Left renal pelvis (tissue), 4 donors: ENCODE measurements around the gene RAET1L. TPM values are rescaled to one million over a fixed set of nuclear protein-coding genes. Genes with fewer than 3 reads are reported as not detected.
"Not testable (repeated sequence)": the region's sequence is repeated elsewhere in the genome, so short reads cannot be mapped to it uniquely, and the experiment has no call there.

Experiments used
- DNase-seq, 4 donors: peaks; one replicate each; pipeline ENCODE4 v3.0.0-alpha.2; 2013; ENCODE audit warnings: low read depth in 4 of 4, low spot score in 3 of 4
- polyA plus RNA-seq, 4 donors: library from polyadenylated mRNA; unstranded; fragments of 120-200 nt; gene quantifications; one replicate each; pipeline ENCODE4 v1.2.1, GENCODE V29; 2013; ENCODE audit not compliant: insufficient read length in 4 of 4

Gene RAET1L
- polyA plus RNA-seq, 4 donors: not detected

- no peak for DNase-seq
Measured at GRCh38 chr6:150018846-150019580, 6.3 kb downstream of the RAET1L start.

- DNase-seq: not testable (repeated sequence)
Measured at GRCh38 chr6:150017186-150017521, 8.2 kb downstream of the RAET1L start.

- DNase-seq: peak in 2 of 4 donors; percentile 31 to 50
Measured at GRCh38 chr6:150016324-150017185, 8.8 kb downstream of the RAET1L start.

GRCh38 chr6:150015281-150016001, 9.9 kb downstream of the RAET1L start:
- not testable (repeated sequence) for DNase-seq

- not testable (repeated sequence) for DNase-seq
Measured at GRCh38 chr6:150014623-150015280, 10.6 kb downstream of the RAET1L start.

- not testable (repeated sequence) for DNase-seq
Measured at GRCh38 chr6:150013785-150014622, 11.3 kb downstream of the RAET1L start.

GRCh38 chr6:150012846-150013784, 12.2 kb downstream of the RAET1L start:
- DNase-seq: not testable (repeated sequence)

- no peak for DNase-seq
Measured at GRCh38 chr6:150008588-150008987, 16.7 kb downstream of the RAET1L start.

GRCh38 chr6:150006961-150007464, 18.3 kb downstream of the RAET1L start:
- DNase-seq: no peak

- DNase-seq: no peak
Measured at GRCh38 chr6:150005761-150006651, 19.3 kb downstream of the RAET1L start.

GRCh38 chr6:150004783-150005717, 20.3 kb downstream of the RAET1L start:
- peak; percentile 77 to 81 (median 80) for DNase-seq

GRCh38 chr6:150004101-150004782, 21.1 kb downstream of the RAET1L start:
- DNase-seq: no peak

- DNase-seq: not testable (repeated sequence)
Measured at GRCh38 chr6:150003599-150003998, 21.7 kb downstream of the RAET1L start.

- no peak for DNase-seq
Measured at GRCh38 chr6:150002710-150003109, 22.6 kb downstream of the RAET1L start.

- no peak for DNase-seq
Measured at GRCh38 chr6:150001295-150002008, 23.9 kb downstream of the RAET1L start.
